ENCODE data around the gene ECE1. TPM values are rescaled to one million over a fixed set of nuclear protein-coding genes. Genes with fewer than 3 reads are reported as not detected.

The ECE1 gene
- total and polyA plus RNA-seq, 2 of the 13 experiments (the other 11 are each of a cell fraction or from before 2014, with no cell fraction given): 13.5 to 21.2 TPM

DNA sequence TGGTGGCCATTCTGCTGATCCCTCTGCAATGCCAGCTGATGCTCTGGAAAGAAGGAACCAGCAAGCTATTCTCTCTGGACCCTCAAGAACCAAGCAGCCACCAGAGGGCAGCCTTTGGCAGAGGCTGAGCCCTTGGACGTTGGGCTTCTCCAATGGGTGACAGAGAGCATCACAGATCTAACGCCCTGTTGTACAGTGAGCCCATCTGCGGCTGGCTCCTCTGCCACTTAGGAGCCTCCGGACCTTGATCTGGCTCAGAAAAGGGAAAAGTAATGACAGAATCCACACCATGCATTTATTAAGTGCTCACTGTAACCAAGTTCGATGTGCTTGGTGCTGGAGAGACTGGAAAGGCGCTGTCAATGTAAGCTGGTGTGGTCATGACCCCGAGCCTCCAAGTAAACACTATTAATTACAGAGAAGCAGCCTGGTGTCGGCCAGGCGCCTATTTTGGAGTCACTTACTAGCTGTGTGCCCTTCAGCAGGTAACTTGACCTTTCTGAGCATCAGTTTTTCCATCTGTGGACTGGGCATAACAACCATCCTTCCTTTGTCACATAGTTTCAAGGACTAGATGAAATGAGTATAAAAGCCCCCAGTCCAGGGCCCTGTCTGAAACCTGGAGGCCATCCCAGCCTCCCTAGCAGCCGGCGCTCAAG, 34.9 kb downstream of the ECE1 start (continued):
- no peak for TF ChIP-seq ZNF432 (CRISPR knock-in tag; IDR thresholded peaks at IDR 0.05; ENCODE audit: borderline replicate concordance)
- no peak for TF ChIP-seq POGZ (CRISPR knock-in tag; IDR thresholded peaks at IDR 0.05)
- no peak for TF ChIP-seq GZF1 (CRISPR knock-in tag; IDR thresholded peaks at IDR 0.05)
- no peak for TF ChIP-seq ZNF180 (CRISPR knock-in tag; IDR thresholded peaks at IDR 0.05; ENCODE audit: borderline replicate concordance, low read depth)
- TF ChIP-seq SAP130 (CRISPR knock-in tag; IDR thresholded peaks at IDR 0.05; ENCODE audit: low read depth): peak; percentile 39; the same call in 1 of the 2 replicates
- peak; percentile 23; the same call in 1 of the 2 replicates for TF ChIP-seq ETV5 (CRISPR knock-in tag; IDR thresholded peaks at IDR 0.05; ENCODE audit: borderline replicate concordance)
- TF ChIP-seq PCBP1 (IDR thresholded peaks at IDR 0.05; ENCODE audit: borderline replicate concordance, low read depth, low read length): no peak
- no peak for TF ChIP-seq SOX13 (IDR thresholded peaks at IDR 0.05)
- TF ChIP-seq SOX13 (CRISPR knock-in tag; conservative IDR thresholded peaks at IDR 0.05 in 1 of 2, IDR thresholded peaks at IDR 0.05 in 1 of 2): 0 out of 4 replicates have a peak, but pooled peaks of 1 of the 2 experiments have one; percentile 37
- no peak for TF ChIP-seq ZNF367 (CRISPR knock-in tag; IDR thresholded peaks at IDR 0.05; ENCODE audit: borderline replicate concordance)
- peak; percentile 41; the same call in 1 of the 2 replicates for TF ChIP-seq ZNF574 (CRISPR knock-in tag; IDR thresholded peaks at IDR 0.05)
- no peak for TF ChIP-seq AKNA (CRISPR knock-in tag; IDR thresholded peaks at IDR 0.05; ENCODE audit: borderline replicate concordance)
- TF ChIP-seq TCF7 (IDR thresholded peaks at IDR 0.05; ENCODE audit: low read depth): no peak
- no peak for TF ChIP-seq ZBTB8A (CRISPR knock-in tag; IDR thresholded peaks at IDR 0.05; ENCODE audit: borderline replicate concordance, low read depth)
- TF ChIP-seq, protein P1, sequence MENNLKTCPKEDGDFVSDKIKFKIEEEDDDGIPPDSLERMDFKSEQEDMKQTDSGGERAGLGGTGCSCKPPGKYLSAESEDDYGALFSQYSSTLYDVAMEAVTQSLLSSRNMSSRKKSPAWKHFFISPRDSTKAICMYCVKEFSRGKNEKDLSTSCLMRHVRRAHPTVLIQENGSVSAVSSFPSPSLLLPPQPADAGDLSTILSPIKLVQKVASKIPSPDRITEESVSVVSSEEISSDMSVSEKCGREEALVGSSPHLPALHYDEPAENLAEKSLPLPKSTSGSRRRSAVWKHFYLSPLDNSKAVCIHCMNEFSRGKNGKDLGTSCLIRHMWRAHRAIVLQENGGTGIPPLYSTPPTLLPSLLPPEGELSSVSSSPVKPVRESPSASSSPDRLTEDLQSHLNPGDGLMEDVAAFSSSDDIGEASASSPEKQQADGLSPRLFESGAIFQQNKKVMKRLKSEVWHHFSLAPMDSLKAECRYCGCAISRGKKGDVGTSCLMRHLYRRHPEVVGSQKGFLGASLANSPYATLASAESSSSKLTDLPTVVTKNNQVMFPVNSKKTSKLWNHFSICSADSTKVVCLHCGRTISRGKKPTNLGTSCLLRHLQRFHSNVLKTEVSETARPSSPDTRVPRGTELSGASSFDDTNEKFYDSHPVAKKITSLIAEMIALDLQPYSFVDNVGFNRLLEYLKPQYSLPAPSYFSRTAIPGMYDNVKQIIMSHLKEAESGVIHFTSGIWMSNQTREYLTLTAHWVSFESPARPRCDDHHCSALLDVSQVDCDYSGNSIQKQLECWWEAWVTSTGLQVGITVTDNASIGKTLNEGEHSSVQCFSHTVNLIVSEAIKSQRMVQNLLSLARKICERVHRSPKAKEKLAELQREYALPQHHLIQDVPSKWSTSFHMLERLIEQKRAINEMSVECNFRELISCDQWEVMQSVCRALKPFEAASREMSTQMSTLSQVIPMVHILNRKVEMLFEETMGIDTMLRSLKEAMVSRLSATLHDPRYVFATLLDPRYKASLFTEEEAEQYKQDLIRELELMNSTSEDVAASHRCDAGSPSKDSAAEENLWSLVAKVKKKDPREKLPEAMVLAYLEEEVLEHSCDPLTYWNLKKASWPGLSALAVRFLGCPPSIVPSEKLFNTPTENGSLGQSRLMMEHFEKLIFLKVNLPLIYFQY (CRISPR knock-in tag; IDR thresholded peaks at IDR 0.05; ENCODE audit: borderline replicate concordance): no peak

Data from HepG2 (cell line).